HUDEP-2 (cell line): ENCODE results near the gene ZFP36.
A peak's percentile ranks its signal among the peaks of the same experiment; 100 is the strongest.

Experiments used
- DNase-seq, 76 experiments: peaks; one replicate each; lab custom pipeline; 2025; ENCODE audit not compliant: unreplicated experiment in 76 of 76; lab: John Stamatoyannopoulos, UW

The ZFP36 gene

GRCh38 chr19:39382991-39383828 is 23.4 kb upstream of the ZFP36 start:
- DNase-seq: no peak

- DNase-seq: no peak
Measured at GRCh38 chr19:39384839-39385568, 21.6 kb upstream of the ZFP36 start.

GRCh38 chr19:39385629-39386411 is 20.8 kb upstream of the ZFP36 start:
- DNase-seq: no peak

GRCh38 chr19:39386557-39386956 is 20.1 kb upstream of the ZFP36 start:
- no peak for DNase-seq

GRCh38 chr19:39388657-39389056 is 18.0 kb upstream of the ZFP36 start:
- DNase-seq: no peak

- no peak for DNase-seq
Measured at GRCh38 chr19:39389631-39390414, 16.8 kb upstream of the ZFP36 start.

- DNase-seq: peak in 3 of 76 experiments; percentile 17 to 40 (median 30)
Measured at GRCh38 chr19:39390451-39390750, 16.2 kb upstream of the ZFP36 start.

- DNase-seq: peak in 75 of 76 experiments; percentile 87 to 100 (median 99)
Measured at GRCh38 chr19:39390751-39391437, 15.8 kb upstream of the ZFP36 start, which contains the start of the genes MED29 and PAF1. TSS of gene MED29 (plus strand) at chr19:39391378. CDS start at chr19:39391423, 45 bp downstream. TSS of gene PAF1 (minus strand) at chr19:39391106. CDS start at chr19:39390864, 242 bp downstream.

- DNase-seq: peak in 73 of 76 experiments; percentile 45 to 94 (median 85)
Measured at GRCh38 chr19:39397360-39398296, 9.0 kb upstream of the ZFP36 start.

- peak in 72 of 76 experiments; percentile 30 to 86 (median 68) for DNase-seq
Measured at GRCh38 chr19:39398297-39398864, 8.3 kb upstream of the ZFP36 start.

- peak in 22 of 76 experiments; percentile 9 to 57 (median 37) for DNase-seq
Measured at GRCh38 chr19:39399668-39400050, 7.0 kb upstream of the ZFP36 start.

GRCh38 chr19:39400061-39400460 is 6.6 kb upstream of the ZFP36 start:
- DNase-seq: no peak

- peak in 14 of 76 experiments; percentile 53 to 69 (median 66) for DNase-seq
Measured at GRCh38 chr19:39401070-39401548, 5.5 kb upstream of the ZFP36 start.

- DNase-seq: peak in 74 of 76 experiments; percentile 52 to 94 (median 83)
Measured at GRCh38 chr19:39401549-39402345, 4.9 kb upstream of the ZFP36 start.

- DNase-seq: peak in 71 of 76 experiments; percentile 23 to 90 (median 75)
Measured at GRCh38 chr19:39402346-39403300, 4.0 kb upstream of the ZFP36 start.
